Measurements from ENCODE around the gene C3orf20.

Gene C3orf20

DNA sequence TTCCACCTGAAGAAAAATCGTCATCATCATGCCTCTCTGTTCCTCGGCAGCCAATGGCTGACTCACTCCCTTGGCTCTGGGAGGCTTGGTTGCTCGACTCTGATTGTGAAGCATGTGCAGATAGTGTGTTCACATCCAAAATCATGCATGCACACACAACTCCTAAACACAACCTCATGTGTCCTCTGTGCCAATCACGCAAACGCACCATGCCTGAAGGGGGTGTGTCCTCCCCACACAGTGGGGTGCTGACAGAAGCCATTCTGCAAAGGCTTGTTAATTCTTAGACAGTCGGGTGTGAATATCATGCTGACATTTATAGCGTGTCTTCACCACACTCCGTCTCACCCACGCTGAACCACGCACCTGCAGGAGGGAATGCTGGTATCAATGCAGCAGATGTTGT, 34.8 kb upstream of the C3orf20 start:
- WGBS (ENCODE audit: extremely low coverage, insufficient coverage, insufficient read length) = no CpG with 5 or more reads among the region's 10 CpGs
- H3K4me2 ChIP-seq (ENCODE audit: low read length) = no peak overlapping the region
- no peaks in the 10 kb centered on the region for H3K79me1 ChIP-seq (ENCODE audit: low read length)

DNA sequence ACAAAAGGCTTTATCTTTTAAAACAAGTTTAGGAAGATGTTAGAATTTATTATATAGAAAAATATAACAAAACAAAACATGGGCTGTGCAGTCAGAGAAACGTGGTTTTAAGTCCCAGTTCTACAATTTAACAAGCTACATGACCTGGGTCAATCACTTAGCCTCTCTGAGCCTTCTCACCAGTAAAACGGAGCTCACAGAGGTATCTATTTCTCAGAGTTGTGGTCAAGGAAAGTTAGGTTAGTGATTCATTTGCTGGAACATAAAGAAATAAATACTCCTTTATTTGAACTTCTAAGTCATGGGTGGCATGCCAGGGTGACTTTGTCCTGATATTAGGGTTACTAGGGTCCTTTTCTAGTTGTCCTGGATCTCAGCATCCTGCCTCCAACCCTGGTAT, 34.2 kb upstream of the C3orf20 start:
- no peak overlapping the region for H3K23ac ChIP-seq (ENCODE audit: low read length)
- H3K18ac ChIP-seq (ENCODE audit: low read length) = no peak overlapping the region
- H3K14ac ChIP-seq (ENCODE audit: low read length) = no peak overlapping the region
- H3K27ac ChIP-seq (ENCODE audit: low read depth, low read length) = no peak overlapping the region
- H2BK5ac ChIP-seq (ENCODE audit: low read depth, low read length, poor library complexity) = no peak overlapping the region
- no peak overlapping the region for H4K91ac ChIP-seq (ENCODE audit: low read depth, low read length)
- H3K79me2 ChIP-seq (ENCODE audit: control insufficient read depth, insufficient read depth, low read length, poor library complexity) = no peaks in the 10 kb centered on the region
- no peak for DNase-seq
- no peak overlapping the region for H3K4ac ChIP-seq (ENCODE audit: low read depth, low read length)
- H3K9ac ChIP-seq (ENCODE audit: low read length) = no peak overlapping the region
- H2BK12ac ChIP-seq (ENCODE audit: low read length) = no peak overlapping the region
- no peak overlapping the region for H3K4me2 ChIP-seq (ENCODE audit: low read length)
- H2AK5ac ChIP-seq (ENCODE audit: low read length) = no peak overlapping the region
- H3K9me3 ChIP-seq (ENCODE audit: insufficient read depth, low read depth, low read length) = peaks cover 1% of the 10 kb centered on the region
- H4K8ac ChIP-seq (ENCODE audit: low read depth, low read length) = no peak overlapping the region
- WGBS (ENCODE audit: extremely low coverage, insufficient coverage, insufficient read length) = no CpG with 5 or more reads among the region's 2 CpGs
- no peak overlapping the region for H2BK120ac ChIP-seq (ENCODE audit: insufficient read depth, low read length, poor library complexity)
- H3K79me1 ChIP-seq (ENCODE audit: low read length) = no peaks in the 10 kb centered on the region
- no peak overlapping the region for H4K12ac ChIP-seq (ENCODE audit: low read depth, low read length)
- H3K27me3 ChIP-seq (ENCODE audit: insufficient read depth, low read length) = peaks cover 8% of the 10 kb centered on the region
- H2AFZ ChIP-seq (ENCODE audit: insufficient read depth, low read length, poor library complexity) = no peak overlapping the region
- H3K4me1 ChIP-seq (ENCODE audit: control insufficient read depth in 1 of 2, insufficient read depth in 2 of 2, low read length in 2 of 2) = no peaks in the 10 kb centered on the region
- H3K36me3 ChIP-seq (ENCODE audit: control insufficient read depth in 1 of 2, insufficient read depth in 2 of 2, low read length in 2 of 2) = no peaks in the 10 kb centered on the region
- H3K4me3 ChIP-seq (ENCODE audit: low read depth, low read length) = no peak overlapping the region

More for the DNA sequence above, 34.8 kb upstream of the C3orf20 start:
- peaks cover 8% of the 10 kb centered on the region for H3K27me3 ChIP-seq (ENCODE audit: insufficient read depth, low read length)
- H3K79me2 ChIP-seq (ENCODE audit: control insufficient read depth, insufficient read depth, low read length, poor library complexity) = no peaks in the 10 kb centered on the region
- no peak overlapping the region for H3K23ac ChIP-seq (ENCODE audit: low read length)
- H2AFZ ChIP-seq (ENCODE audit: insufficient read depth, low read length, poor library complexity) = no peak overlapping the region
- H3K9ac ChIP-seq (ENCODE audit: low read length) = no peak overlapping the region
- peaks cover 1% of the 10 kb centered on the region for H3K9me3 ChIP-seq (ENCODE audit: insufficient read depth, low read depth, low read length)
- H3K27ac ChIP-seq (ENCODE audit: low read depth, low read length) = no peak overlapping the region
- no peak overlapping the region for H2BK12ac ChIP-seq (ENCODE audit: low read length)
- no peak overlapping the region for H4K91ac ChIP-seq (ENCODE audit: low read depth, low read length)
- H3K36me3 ChIP-seq (ENCODE audit: control insufficient read depth in 1 of 2, insufficient read depth in 2 of 2, low read length in 2 of 2) = no peaks in the 10 kb centered on the region
- no peak overlapping the region for H3K18ac ChIP-seq (ENCODE audit: low read length)
- H3K4me1 ChIP-seq (ENCODE audit: control insufficient read depth in 1 of 2, insufficient read depth in 2 of 2, low read length in 2 of 2) = no peaks in the 10 kb centered on the region
- DNase-seq = no peak
- no peak overlapping the region for H3K14ac ChIP-seq (ENCODE audit: low read length)
- H4K8ac ChIP-seq (ENCODE audit: low read depth, low read length) = no peak overlapping the region
- no peak overlapping the region for H2BK120ac ChIP-seq (ENCODE audit: insufficient read depth, low read length, poor library complexity)
- no peak overlapping the region for H4K12ac ChIP-seq (ENCODE audit: low read depth, low read length)
- H3K4ac ChIP-seq (ENCODE audit: low read depth, low read length) = no peak overlapping the region
- H3K4me3 ChIP-seq (ENCODE audit: low read depth, low read length) = no peak overlapping the region
- H2AK5ac ChIP-seq (ENCODE audit: low read length) = no peak overlapping the region
- no peak overlapping the region for H2BK5ac ChIP-seq (ENCODE audit: low read depth, low read length, poor library complexity)

DNA sequence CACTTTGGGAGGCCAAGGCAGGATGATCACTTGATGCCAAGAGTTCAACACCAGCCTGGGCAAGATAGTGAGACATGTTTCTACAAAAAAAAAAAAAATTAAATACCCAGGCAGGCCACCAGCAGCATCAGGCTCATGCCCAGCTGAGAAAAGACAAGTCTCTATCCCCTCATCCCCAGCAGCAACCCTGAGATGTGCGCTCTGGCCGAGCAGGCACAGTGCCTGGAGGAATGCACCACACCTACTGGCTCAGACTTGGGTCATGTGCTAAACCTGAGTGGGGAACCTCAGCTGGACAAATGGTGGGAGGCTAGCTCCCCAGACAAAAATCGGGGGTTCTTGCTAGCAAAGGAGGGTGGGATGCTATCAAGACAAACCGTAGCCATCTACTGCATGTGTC, 33.6 kb upstream of the C3orf20 start:
- no peak overlapping the region for H3K4ac ChIP-seq (ENCODE audit: low read depth, low read length)
- no CpG with 5 or more reads among the region's 4 CpGs for WGBS (ENCODE audit: extremely low coverage, insufficient coverage, insufficient read length)
- H2BK120ac ChIP-seq (ENCODE audit: insufficient read depth, low read length, poor library complexity) = no peak overlapping the region
- no peak overlapping the region for H2AK5ac ChIP-seq (ENCODE audit: low read length)
- H3K27me3 ChIP-seq (ENCODE audit: insufficient read depth, low read length) = peaks cover 6% of the 10 kb centered on the region
- H3K18ac ChIP-seq (ENCODE audit: low read length) = no peak overlapping the region
- H3K4me1 ChIP-seq (ENCODE audit: control insufficient read depth in 1 of 2, insufficient read depth in 2 of 2, low read length in 2 of 2) = no peaks in the 10 kb centered on the region
- no peak overlapping the region for H4K8ac ChIP-seq (ENCODE audit: low read depth, low read length)
- H3K27ac ChIP-seq (ENCODE audit: low read depth, low read length) = no peak overlapping the region
- H3K9me3 ChIP-seq (ENCODE audit: insufficient read depth, low read depth, low read length) = peaks cover 1% of the 10 kb centered on the region
- H3K36me3 ChIP-seq (ENCODE audit: control insufficient read depth in 1 of 2, insufficient read depth in 2 of 2, low read length in 2 of 2) = no peaks in the 10 kb centered on the region
- H3K9ac ChIP-seq (ENCODE audit: low read length) = no peak overlapping the region
- no peaks in the 10 kb centered on the region for H3K79me1 ChIP-seq (ENCODE audit: low read length)
- no peak overlapping the region for H3K14ac ChIP-seq (ENCODE audit: low read length)
- DNase-seq = no peak
- no peaks in the 10 kb centered on the region for H3K79me2 ChIP-seq (ENCODE audit: control insufficient read depth, insufficient read depth, low read length, poor library complexity)
- H2BK5ac ChIP-seq (ENCODE audit: low read depth, low read length, poor library complexity) = no peak overlapping the region
- H2AFZ ChIP-seq (ENCODE audit: insufficient read depth, low read length, poor library complexity) = no peak overlapping the region
- no peak overlapping the region for H4K91ac ChIP-seq (ENCODE audit: low read depth, low read length)
- H4K12ac ChIP-seq (ENCODE audit: low read depth, low read length) = no peak overlapping the region
- H3K23ac ChIP-seq (ENCODE audit: low read length) = no peak overlapping the region
- no peak overlapping the region for H3K4me2 ChIP-seq (ENCODE audit: low read length)
- H3K4me3 ChIP-seq (ENCODE audit: low read depth, low read length) = no peak overlapping the region
- no peak overlapping the region for H2BK12ac ChIP-seq (ENCODE audit: low read length)

DNA sequence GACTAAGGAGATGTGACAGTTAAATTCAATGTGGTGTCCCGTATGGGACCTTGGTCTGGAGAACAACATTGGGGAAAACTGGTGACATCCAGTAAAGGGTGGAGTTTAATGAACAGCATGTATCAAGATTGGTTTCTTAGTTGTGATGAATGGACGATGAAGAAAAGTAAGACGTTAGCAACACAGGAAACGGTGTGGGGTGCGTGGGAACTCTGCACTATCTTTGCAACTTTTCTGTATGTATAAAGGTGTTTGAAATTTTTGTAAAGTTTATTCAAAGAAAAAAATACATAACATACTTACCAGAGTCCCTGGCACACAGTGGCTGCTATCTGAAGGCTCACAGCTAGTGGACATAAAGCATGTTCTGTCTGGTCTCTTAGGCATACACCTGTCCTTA, 29.5 kb upstream of the C3orf20 start:
- Histone ChIP-seq H3K79me2 (ENCODE audit: control insufficient read depth, insufficient read depth, low read length, poor library complexity) (no peaks in the 10 kb centered on the region), H2AK5ac (ENCODE audit: low read length) (no peak overlapping the region), H2BK12ac (ENCODE audit: low read length) (no peak overlapping the region), H3K9me3 (ENCODE audit: insufficient read depth, low read depth, low read length) (peaks cover 1% of the 10 kb centered on the region), H2BK120ac (ENCODE audit: insufficient read depth, low read length, poor library complexity) (no peak overlapping the region), H3K27ac (ENCODE audit: low read depth, low read length) (no peak overlapping the region), H3K4me2 (ENCODE audit: low read length) (no peak overlapping the region), H3K9ac (ENCODE audit: low read length) (no peak overlapping the region), H2AFZ (ENCODE audit: insufficient read depth, low read length, poor library complexity) (no peak overlapping the region), H3K4me1 (ENCODE audit: control insufficient read depth in 1 of 2, insufficient read depth in 2 of 2, low read length in 2 of 2) (no peaks in the 10 kb centered on the region), H3K18ac (ENCODE audit: low read length) (no peak overlapping the region), H4K8ac (ENCODE audit: low read depth, low read length) (no peak overlapping the region), H2BK5ac (ENCODE audit: low read depth, low read length, poor library complexity) (no peak overlapping the region), H3K23ac (ENCODE audit: low read length) (no peak overlapping the region), H3K36me3 (ENCODE audit: control insufficient read depth in 1 of 2, insufficient read depth in 2 of 2, low read length in 2 of 2) (no peaks in the 10 kb centered on the region), H3K4me3 (ENCODE audit: low read depth, low read length) (no peak overlapping the region), H3K4ac (ENCODE audit: low read depth, low read length) (no peak overlapping the region), H3K79me1 (ENCODE audit: low read length) (no peaks in the 10 kb centered on the region), H3K27me3 (ENCODE audit: insufficient read depth, low read length) (no peaks in the 10 kb centered on the region), H4K91ac (ENCODE audit: low read depth, low read length) (no peak overlapping the region), H4K12ac (ENCODE audit: low read depth, low read length) (no peak overlapping the region), H3K14ac (ENCODE audit: low read length) (no peak overlapping the region)
- no peak for DNase-seq
- 100% methylated on average over 2 of the region's 5 CpGs for WGBS (ENCODE audit: extremely low coverage, insufficient coverage, insufficient read length)
